Prostate gland (tissue), 2 donors: Measurements from ENCODE around the gene CYRIA.

Experiments
- POLR2A ChIP-seq: fragments of 450-650 bp; IDR thresholded peaks from one replicate; pipeline ENCODE4 v1.6.1; 2016; ENCODE audit warnings: antibody characterized with exemption, mild to moderate bottlenecking
- POLR2AphosphoS5 ChIP-seq: sonication (generic); formaldehyde crosslinking; IDR thresholded peaks from one replicate; pipeline ENCODE4 v1.6.1; 2017; ENCODE audit warnings: antibody characterized with exemption
- TF ChIP-seq, protein P1 (sequence below), 4 experiments: fragments of 200-600 bp in 2 of 4; fragments of 450-650 bp in 2 of 4; sonication (generic) in 2 of 4; IDR thresholded peaks; 1 replicate in 3 of 4; 2 replicates in 1 of 4; pipeline ENCODE4 v1.5.1; 2016 to 2019; ENCODE audit warnings: antibody characterized with exemption in 4 of 4, mild to moderate bottlenecking in 2 of 4, moderate library complexity in 2 of 4

DNA sequence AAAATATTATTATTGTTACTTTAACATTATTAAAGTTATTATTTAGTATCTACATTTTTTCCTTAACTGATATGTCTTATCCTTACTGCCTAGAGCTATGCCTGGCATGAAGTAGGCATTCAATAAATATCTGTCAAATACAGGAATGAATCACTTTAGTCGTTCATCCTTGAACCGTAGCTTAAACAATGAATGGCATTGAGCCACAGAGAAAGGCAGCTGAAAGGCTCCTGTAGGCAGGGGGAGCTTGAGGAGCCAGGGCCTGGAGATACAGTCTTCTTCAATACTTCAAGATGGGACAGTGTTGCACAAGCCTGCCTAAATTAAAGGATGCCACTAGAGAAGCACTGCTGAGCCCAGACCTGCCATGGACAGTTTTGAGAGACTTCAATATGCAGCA is 22.5 kb downstream of the CYRIA start:
- TF ChIP-seq POLR2A (no peak), POLR2AphosphoS5 (no peak)
- TF ChIP-seq, protein P1, sequence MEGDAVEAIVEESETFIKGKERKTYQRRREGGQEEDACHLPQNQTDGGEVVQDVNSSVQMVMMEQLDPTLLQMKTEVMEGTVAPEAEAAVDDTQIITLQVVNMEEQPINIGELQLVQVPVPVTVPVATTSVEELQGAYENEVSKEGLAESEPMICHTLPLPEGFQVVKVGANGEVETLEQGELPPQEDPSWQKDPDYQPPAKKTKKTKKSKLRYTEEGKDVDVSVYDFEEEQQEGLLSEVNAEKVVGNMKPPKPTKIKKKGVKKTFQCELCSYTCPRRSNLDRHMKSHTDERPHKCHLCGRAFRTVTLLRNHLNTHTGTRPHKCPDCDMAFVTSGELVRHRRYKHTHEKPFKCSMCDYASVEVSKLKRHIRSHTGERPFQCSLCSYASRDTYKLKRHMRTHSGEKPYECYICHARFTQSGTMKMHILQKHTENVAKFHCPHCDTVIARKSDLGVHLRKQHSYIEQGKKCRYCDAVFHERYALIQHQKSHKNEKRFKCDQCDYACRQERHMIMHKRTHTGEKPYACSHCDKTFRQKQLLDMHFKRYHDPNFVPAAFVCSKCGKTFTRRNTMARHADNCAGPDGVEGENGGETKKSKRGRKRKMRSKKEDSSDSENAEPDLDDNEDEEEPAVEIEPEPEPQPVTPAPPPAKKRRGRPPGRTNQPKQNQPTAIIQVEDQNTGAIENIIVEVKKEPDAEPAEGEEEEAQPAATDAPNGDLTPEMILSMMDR (IDR thresholded peaks at IDR 0.05) = no peak
